GM12892 (cell line): ENCODE results near the gene WT1.

Experiments used
- DNase-seq: peaks from one replicate; pipeline ENCODE4 v3.0.0; 2011; ENCODE audit not compliant: insufficient read length
- FAIRE-seq: peaks from 2 replicates; lab custom pipeline; 2011; peaks lifted over from hg19 to GRCh38; lab: Jason Lieb, UNC
- POLR2A ChIP-seq: IDR thresholded peaks from 2 replicates; pipeline ENCODE4 v1.6.1; 2011; ENCODE audit warnings: low read depth, low read length, control low read depth
- POLR2AphosphoS5 ChIP-seq: IDR thresholded peaks from 2 replicates; pipeline ENCODE4 v1.6.1; 2011; ENCODE audit warnings: low read depth, low read length, control low read depth
- TAF1 ChIP-seq: IDR thresholded peaks from 2 replicates; pipeline ENCODE4 v1.6.1; 2011; ENCODE audit warnings: low read depth, mild to moderate bottlenecking, control low read depth, low read length, borderline replicate concordance

WT1 gene

DNA sequence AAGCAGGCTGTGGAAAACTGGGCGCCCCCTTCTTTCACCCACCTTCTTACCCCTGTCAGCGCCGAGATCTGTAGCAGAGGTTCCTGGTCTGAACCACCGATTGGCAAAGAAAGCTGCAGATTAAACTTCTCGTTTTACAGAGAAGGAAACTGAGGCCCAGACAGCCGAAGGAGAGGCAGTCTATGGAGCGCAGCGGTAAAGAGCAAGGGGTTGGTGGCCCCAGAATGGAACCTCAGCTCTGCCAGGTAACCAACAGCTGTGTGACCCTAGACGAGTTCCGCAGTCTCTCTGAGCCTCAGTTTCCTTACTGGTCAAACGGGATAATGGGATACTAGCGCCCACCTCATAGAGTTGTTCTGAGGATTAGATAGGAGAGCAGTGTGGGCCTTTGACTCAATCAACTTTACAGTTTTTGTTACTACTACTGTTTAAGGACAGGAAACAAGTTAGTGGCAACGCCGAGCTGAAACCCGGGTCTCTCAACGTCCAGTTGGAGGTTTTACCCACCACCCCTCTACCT, 3.1 kb upstream of the WT1 start:
- TF ChIP-seq TAF1 (no peak), POLR2A (no peak), POLR2AphosphoS5 (no peak)
- DNase-seq (no peak), FAIRE-seq (no peak)

DNA sequence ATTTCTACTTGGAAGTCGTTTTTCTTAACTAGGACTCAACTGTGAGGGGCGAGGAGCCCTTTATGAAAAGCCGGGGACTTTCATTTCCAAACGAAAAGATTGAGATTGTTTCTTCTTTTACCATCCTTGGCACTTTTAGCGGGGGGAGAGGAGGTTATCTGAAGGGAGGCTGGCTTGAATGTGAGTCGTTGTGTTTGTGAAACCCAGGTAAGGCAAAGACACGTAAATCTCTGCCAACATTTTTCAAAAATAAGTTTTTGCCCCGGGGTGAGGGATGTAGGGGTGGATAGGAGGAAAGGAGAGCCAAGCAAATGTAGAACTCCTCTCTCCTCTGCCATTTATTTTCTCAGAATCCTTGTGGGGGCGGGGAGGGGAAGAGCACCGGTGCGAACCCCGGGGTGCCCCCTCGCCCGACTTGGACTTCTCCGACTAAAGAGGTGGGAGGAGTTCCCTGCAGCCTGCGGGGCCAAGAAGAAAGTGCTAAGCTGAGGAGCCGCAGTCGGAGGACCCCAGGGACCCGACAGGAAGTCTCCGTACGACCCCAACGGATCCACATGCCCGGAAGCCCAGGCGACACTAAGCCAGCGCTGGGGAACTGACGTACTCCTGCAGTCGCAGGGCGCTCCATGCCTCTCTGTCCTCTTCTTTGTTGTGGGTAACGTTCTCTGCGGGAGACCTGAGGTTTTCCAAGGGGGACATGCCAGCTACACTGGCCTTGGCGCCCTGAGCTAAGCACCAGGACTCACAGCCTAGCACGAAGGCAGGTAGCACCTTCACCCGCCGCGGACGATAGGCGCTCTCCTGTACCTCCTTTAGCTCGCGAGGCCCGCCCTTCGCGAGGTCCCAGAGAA, 2.4 kb upstream of the WT1 start:
- TF ChIP-seq TAF1 (no peak), POLR2A (no peak), POLR2AphosphoS5 (no peak)
- no peak for FAIRE-seq
- no peak for DNase-seq

DNA sequence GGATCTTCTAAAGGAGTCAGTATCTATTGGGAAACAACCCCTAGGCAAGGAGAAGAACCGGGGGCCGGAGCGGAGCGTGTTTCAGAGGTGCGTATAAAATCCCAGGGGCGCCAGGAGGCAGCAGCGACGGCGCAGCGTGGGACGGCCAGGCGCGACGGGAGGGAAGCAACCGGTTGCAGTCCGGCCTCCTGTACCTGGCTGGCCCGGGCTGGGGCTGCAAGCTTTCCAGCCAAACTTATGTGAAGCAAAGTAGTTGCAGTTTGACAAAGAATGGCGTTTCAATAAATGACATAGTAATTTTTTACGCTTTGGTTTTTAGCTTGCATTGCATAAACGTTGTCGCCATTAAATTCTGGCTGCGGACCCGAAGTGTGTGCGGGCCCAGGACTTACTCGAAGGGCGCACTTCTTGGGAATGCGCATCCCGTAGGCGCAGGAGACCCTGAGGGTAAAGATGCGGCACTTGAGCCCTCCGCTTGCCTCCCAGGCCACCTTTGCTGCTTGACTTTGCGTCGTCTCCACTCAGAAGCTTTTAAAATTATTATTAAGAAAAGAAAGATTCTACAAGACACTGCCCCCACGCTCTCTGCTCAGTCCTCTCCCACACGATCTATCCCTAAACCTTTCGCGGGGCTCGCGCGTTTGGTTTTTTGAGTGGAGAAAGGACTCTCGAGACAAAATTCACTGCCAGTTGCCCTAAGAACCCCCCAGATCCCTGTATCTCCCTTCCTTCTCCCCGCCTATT, 1.6 kb upstream of the WT1 start:
- DNase-seq = no peak
- TF ChIP-seq POLR2AphosphoS5 = no peak
- no peak for TF ChIP-seq POLR2A
- no peak for TF ChIP-seq TAF1
- no peak for FAIRE-seq

DNA sequence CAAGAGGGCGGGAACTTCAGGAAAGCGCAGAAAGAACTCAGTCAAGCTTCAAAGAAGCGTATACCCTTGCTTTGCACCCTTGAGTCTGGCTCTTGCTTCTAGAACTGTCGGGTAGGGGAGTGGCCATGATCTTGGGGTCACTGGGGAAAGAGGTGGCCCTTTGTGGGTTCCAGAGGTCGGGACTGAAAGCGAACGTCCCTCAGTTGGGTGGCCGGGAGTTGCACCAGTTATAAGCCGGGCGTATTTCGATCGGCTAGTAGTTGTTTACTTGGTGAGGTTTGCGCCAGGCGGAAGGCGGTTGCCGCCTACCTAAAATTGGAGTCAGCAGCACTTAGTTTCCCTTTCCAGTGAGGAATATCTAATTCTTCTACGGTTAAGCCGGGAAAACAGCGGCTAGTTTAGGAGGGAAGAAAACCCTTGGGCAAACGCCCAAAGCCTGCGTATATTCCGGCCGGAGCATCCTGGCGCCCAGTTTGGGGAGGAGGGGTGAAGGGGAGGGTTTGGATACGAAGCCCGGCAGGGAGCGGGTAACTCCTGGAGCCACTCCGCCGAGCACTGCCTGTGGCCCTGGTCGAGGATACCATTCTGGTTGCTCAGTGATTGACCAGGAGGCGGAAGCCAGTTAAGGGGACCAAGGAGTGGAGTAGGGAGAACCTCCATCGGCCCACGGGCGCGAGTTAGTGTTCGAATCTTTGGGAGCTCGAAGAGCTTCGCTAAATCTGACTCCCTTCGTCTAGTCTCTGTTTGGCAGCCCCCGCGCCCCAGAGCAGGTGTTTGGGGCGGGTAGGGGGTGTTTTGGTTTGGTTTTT, 807 bp upstream of the WT1 start:
- DNase-seq = no peak
- FAIRE-seq = no peak
- TF ChIP-seq POLR2A (no peak), POLR2AphosphoS5 (no peak), TAF1 (no peak)

DNA sequence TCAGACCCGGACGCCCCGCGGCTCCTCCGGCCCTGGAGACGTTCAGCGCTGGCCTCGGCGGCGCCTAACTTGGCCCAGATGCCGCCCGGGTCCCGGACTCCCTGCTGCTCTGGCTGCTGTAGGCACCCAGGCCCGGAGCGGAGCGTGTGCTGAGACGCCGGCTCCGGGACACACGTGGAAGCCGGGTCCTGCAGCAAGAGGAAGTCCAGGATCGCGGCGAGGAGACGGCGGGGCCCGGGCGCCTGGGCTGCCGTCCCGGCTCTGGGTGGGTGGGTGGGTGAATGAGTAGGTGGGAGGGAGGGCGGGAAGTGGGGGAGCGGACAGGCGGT, 223 bp downstream of the WT1 start:
- FAIRE-seq (no peak), DNase-seq (no peak)
- TF ChIP-seq POLR2A = no peak
- TF ChIP-seq TAF1 = no peak
- no peak for TF ChIP-seq POLR2AphosphoS5

DNA sequence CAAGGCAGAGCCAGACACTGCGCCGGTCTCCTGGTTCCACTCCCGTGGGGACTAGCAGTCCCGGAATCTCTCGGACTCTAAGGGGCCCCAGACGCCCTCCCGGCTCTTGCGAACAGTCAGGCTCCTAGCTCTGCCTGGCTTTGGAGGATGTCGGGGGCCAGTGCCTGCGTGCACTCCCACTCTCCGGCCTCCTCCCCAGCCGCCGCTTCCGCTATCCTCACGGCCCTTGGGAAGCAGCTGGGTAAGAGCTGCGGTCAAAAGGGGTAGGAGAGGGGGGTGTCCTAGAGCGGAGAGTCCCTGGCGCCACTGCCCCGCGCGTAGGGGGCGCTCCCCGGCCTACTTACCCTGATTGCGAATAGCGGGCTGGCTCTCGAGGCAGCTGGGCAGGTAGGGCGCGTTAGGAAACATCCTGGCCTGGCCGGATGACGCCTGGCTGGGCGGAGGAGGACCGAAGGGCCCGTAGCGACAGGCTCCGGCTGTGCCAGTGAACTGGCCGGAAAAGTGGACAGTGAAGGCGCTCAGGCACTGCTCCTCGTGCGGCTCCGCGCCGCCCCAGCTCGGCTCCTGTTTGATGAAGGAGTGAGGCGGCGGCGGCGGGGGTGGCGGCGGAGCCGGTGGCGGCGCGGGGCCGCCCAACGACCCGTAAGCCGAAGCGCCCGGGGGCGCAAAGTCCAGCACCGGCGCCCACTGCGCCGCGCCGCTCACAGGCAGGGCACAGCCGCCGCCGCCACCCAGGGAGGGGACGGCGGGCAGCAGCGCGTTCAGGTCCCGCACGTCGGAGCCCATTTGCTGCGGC, 785 bp downstream of the WT1 start:
- TF ChIP-seq TAF1 (no peak), POLR2A (no peak), POLR2AphosphoS5 (no peak)
- no peak for DNase-seq
- FAIRE-seq = no peak

DNA sequence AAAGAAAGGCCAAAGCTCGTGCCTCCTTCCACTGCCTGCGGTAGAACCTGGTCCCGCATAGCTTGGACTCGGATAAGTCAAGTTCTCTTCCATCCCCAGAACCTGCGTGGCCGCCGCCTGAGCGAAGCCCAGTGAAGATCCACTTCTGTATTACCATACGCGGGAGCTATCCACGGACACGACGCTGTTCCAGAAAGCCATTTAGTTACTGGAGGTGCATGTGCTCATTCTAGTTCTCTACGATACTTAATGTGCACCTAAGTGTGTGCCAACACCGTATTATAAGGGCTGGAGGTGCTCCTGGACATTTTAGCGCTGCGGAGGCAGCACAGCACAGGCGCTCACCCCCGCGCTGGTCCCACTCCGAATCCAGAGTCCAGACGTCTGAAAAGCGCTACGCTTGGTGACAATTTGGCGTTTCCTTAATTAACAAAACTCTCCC, 1.4 kb downstream of the WT1 start:
- DNase-seq (no peak), FAIRE-seq (no peak)
- TF ChIP-seq POLR2AphosphoS5 (no peak), TAF1 (no peak), POLR2A (no peak)

DNA sequence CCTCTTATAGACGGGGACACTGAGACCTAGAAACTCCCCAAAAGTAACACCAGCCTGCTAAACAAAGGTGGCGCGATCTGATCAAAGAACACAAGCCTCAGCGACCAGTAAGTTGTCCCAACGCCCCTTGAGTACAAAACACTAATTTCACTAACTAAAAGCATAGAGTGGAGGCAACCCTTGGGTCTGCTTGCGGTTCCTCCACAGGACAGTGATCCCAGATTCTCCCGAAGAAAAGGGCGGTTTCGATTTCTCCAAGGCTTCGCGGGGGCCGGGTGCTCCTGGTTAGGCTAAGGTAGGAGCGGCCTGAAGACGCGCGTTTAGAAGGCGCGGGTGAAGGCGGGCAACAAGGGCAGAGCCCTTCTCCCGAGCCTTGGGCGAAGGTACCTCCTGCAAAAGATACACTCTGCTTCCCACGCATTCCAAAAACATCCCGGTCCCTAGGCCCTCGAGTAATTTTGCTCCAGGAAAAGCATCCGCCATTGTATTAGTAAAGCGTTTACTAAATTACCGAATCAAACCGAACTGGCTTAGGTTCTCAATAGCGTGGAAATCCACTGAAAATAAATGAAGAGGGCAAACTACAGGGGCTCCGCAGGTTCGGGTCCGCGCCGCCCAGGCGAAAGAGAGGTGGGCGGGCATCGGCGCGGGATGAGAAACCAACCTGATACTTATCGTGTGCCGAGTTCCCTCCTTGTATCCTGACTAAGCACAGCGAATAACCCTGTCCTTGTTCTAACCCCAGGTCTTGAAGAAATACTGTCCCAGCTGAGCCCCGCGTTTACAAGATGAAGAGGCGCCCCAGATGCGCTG, 2.0 kb downstream of the WT1 start:
- TF ChIP-seq POLR2AphosphoS5 = no peak
- no peak for TF ChIP-seq TAF1
- no peak for TF ChIP-seq POLR2A
- no peak for FAIRE-seq

DNA sequence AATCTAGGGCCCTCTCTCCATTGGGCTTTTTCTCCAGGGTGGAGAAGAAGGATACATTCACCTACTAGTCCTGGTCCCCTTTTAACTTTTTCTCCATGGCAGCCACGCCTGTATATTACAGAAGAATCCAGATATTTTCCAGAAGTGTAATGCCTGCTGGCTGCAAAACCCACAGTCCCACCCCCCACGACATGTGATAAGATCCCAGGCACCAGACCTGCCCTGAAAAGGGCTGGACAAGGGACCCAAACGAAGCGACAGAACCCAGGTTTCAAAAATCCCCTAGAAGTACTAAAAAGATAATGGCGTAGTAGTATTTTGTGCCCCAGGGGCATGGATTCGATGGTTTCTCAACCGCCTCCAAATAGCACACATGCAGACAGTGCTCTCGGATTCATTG, 2.8 kb downstream of the WT1 start:
- FAIRE-seq (no peak), DNase-seq (no peak)
- TF ChIP-seq POLR2AphosphoS5 (no peak), POLR2A (no peak), TAF1 (no peak)

More for the DNA sequence above, 2.0 kb downstream of the WT1 start:
- no peak for DNase-seq
